ENCODE measurements around the gene RAB29. TPM values are rescaled to one million over a fixed set of nuclear protein-coding genes. Genes with fewer than 3 reads are reported as not detected.
A peak's percentile ranks its signal among the peaks of the same experiment; 100 is the strongest.

RAB29 gene
- total and polyA plus RNA-seq, 9 of the 15 experiments (the other 6 are each of a cell fraction or from before 2014, with no cell fraction given), result 6.3 to 17.6 (median 8.0) TPM

DNA sequence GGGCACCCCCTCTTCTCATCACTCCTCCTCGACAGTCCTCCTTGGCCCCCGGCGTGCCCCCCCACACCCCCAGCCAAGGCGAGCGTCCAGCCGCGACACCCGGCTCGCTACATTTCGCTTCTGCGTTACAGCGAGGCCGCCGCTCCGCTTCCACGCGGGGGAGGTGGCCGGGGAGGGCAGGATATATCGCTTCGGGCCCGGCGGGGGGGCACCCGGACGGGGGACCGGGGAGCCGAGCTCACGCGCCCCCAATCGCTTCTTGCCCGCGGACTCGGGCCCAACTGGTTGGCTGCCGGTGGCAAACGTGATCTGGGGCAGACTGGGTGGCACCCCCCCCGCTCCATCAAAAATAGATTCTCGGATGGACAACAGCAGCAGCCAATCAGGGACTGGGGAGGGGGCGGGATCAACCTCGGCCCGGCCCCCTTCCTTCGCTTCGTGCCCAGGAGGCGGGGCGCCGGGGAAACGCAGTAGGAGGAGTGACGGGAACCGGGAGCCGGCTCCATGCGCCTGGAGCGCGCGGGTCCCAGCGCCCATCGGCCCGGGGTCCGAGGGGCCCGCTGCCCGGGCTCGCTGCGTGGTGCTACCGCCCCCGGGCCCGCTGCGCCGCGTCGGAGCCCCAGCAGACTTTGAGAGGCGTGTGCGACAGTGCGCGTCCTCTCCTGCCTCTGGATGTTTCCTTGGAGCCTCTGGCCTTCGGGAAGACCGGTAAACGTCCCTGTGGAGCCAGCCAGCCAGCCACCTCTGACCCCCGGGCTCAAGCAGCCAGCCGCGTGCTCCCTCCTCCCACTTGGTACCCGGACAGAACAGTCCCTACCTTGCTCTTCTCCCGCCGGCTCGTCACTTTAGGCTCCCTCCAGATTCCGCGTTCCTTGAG lies 37.8 kb upstream of the RAB29 start, which contains the start of gene SLC41A1 (continued):
- TF ChIP-seq KLF16 (IDR thresholded peaks at IDR 0.05) (0 out of 2 replicates have a peak, but pooled peaks have one; percentile 40), ZNF174 (CRISPR knock-in tag; IDR thresholded peaks at IDR 0.05) (no peak), ZNF785 (CRISPR knock-in tag; IDR thresholded peaks at IDR 0.05) (no peak), NFYB (IDR thresholded peaks at IDR 0.05; ENCODE audit: extremely low read depth, insufficient read length) (peak; percentile 92), HMGN3 (IDR thresholded peaks at IDR 0.05; ENCODE audit: borderline replicate concordance, extremely low read depth, insufficient read length, low read depth, low read length) (peak; percentile 42), RFX1 (IDR thresholded peaks at IDR 0.05) (no peak), KAT8 (IDR thresholded peaks at IDR 0.05; ENCODE audit: low read depth) (no peak), PURB (CRISPR knock-in tag; IDR thresholded peaks at IDR 0.05; ENCODE audit: low read depth) (no peak), RNF2 (IDR thresholded peaks at IDR 0.05) (no peak), ZNF57 (CRISPR knock-in tag; IDR thresholded peaks at IDR 0.05) (no peak), LEF1 (IDR thresholded peaks at IDR 0.05) (no peak), ZBED1 (IDR thresholded peaks at IDR 0.05) (peak; percentile 41; the same call in 1 of the 2 replicates), ZNF780A (CRISPR knock-in tag; IDR thresholded peaks at IDR 0.05) (no peak), KAT7 (CRISPR knock-in tag; IDR thresholded peaks at IDR 0.05; ENCODE audit: borderline replicate concordance) (no peak; the same call in 1 of the 2 replicates)
- TF ChIP-seq, protein P1, sequence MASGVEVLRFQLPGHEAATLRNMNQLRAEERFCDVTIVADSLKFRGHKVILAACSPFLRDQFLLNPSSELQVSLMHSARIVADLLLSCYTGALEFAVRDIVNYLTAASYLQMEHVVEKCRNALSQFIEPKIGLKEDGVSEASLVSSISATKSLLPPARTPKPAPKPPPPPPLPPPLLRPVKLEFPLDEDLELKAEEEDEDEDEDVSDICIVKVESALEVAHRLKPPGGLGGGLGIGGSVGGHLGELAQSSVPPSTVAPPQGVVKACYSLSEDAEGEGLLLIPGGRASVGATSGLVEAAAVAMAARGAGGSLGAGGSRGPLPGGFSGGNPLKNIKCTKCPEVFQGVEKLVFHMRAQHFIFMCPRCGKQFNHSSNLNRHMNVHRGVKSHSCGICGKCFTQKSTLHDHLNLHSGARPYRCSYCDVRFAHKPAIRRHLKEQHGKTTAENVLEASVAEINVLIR (CRISPR knock-in tag; IDR thresholded peaks at IDR 0.05), result no peak
- TF ChIP-seq, protein P2, sequence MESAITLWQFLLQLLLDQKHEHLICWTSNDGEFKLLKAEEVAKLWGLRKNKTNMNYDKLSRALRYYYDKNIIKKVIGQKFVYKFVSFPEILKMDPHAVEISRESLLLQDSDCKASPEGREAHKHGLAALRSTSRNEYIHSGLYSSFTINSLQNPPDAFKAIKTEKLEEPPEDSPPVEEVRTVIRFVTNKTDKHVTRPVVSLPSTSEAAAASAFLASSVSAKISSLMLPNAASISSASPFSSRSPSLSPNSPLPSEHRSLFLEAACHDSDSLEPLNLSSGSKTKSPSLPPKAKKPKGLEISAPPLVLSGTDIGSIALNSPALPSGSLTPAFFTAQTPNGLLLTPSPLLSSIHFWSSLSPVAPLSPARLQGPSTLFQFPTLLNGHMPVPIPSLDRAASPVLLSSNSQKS (CRISPR knock-in tag; IDR thresholded peaks at IDR 0.05), result no peak
- TF ChIP-seq, protein P3, sequence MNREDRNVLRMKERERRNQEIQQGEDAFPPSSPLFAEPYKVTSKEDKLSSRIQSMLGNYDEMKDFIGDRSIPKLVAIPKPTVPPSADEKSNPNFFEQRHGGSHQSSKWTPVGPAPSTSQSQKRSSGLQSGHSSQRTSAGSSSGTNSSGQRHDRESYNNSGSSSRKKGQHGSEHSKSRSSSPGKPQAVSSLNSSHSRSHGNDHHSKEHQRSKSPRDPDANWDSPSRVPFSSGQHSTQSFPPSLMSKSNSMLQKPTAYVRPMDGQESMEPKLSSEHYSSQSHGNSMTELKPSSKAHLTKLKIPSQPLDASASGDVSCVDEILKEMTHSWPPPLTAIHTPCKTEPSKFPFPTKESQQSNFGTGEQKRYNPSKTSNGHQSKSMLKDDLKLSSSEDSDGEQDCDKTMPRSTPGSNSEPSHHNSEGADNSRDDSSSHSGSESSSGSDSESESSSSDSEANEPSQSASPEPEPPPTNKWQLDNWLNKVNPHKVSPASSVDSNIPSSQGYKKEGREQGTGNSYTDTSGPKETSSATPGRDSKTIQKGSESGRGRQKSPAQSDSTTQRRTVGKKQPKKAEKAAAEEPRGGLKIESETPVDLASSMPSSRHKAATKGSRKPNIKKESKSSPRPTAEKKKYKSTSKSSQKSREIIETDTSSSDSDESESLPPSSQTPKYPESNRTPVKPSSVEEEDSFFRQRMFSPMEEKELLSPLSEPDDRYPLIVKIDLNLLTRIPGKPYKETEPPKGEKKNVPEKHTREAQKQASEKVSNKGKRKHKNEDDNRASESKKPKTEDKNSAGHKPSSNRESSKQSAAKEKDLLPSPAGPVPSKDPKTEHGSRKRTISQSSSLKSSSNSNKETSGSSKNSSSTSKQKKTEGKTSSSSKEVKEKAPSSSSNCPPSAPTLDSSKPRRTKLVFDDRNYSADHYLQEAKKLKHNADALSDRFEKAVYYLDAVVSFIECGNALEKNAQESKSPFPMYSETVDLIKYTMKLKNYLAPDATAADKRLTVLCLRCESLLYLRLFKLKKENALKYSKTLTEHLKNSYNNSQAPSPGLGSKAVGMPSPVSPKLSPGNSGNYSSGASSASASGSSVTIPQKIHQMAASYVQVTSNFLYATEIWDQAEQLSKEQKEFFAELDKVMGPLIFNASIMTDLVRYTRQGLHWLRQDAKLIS (CRISPR knock-in tag; IDR thresholded peaks at IDR 0.05), result no peak
- TF ChIP-seq, protein P4, sequence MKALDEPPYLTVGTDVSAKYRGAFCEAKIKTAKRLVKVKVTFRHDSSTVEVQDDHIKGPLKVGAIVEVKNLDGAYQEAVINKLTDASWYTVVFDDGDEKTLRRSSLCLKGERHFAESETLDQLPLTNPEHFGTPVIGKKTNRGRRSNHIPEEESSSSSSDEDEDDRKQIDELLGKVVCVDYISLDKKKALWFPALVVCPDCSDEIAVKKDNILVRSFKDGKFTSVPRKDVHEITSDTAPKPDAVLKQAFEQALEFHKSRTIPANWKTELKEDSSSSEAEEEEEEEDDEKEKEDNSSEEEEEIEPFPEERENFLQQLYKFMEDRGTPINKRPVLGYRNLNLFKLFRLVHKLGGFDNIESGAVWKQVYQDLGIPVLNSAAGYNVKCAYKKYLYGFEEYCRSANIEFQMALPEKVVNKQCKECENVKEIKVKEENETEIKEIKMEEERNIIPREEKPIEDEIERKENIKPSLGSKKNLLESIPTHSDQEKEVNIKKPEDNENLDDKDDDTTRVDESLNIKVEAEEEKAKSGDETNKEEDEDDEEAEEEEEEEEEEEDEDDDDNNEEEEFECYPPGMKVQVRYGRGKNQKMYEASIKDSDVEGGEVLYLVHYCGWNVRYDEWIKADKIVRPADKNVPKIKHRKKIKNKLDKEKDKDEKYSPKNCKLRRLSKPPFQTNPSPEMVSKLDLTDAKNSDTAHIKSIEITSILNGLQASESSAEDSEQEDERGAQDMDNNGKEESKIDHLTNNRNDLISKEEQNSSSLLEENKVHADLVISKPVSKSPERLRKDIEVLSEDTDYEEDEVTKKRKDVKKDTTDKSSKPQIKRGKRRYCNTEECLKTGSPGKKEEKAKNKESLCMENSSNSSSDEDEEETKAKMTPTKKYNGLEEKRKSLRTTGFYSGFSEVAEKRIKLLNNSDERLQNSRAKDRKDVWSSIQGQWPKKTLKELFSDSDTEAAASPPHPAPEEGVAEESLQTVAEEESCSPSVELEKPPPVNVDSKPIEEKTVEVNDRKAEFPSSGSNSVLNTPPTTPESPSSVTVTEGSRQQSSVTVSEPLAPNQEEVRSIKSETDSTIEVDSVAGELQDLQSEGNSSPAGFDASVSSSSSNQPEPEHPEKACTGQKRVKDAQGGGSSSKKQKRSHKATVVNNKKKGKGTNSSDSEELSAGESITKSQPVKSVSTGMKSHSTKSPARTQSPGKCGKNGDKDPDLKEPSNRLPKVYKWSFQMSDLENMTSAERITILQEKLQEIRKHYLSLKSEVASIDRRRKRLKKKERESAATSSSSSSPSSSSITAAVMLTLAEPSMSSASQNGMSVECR (CRISPR knock-in tag; IDR thresholded peaks at IDR 0.05), result no peak; the same call in 1 of the 2 replicates

All from K562 (cell line).